Colon (tissue), 2 donors: Measurements from ENCODE around the gene CD7.

Experiments
- FAIRE-seq: peaks from 2 replicates; lab custom pipeline; 2012; peaks lifted over from hg19 to GRCh38; lab: Jason Lieb, UNC
- donor health status: control.
- donor health status: control.

Gene CD7

DNA sequence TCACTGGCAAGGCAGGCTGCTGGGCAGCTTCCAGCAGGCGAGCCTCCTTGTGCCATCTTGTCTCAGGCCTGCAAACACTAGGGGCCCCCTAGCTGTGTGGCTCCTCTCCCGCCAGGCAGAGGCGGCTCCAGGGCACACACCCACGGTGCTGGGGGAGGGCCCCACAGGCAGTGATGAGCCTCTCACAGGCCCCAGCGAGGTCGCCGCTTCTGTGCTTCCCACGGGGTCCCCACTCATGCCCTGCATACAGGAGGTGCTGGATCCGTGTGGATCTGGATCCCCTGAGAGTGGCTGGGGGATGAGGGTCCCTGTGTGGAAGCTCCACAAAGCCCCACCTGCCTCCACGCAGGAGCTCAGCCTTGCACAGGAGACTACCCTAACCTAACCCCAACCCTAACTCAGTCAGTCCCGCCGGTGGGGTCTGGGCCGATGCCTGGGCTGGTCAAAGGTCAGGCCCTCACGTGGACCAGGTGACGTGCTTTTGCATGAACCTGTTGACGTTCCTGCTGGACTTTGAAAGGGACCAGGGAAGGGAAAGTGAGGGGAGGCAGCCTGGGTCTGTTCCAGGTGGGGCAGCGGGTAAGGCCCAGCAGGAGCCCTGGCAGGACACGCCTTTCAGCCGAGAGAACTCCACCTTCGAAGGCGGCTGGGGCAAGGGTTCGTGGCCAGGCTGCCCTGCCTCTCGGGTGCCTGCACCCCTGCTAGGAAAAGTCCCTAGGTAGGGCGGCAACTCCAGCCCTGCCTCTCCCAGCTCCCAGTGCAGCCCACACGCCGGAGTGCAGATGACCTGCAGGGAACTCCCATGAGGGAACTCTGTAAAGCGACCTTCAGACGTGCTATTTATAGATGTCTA, 11.0 kb upstream of the CD7 start:
- FAIRE-seq: no peak

DNA sequence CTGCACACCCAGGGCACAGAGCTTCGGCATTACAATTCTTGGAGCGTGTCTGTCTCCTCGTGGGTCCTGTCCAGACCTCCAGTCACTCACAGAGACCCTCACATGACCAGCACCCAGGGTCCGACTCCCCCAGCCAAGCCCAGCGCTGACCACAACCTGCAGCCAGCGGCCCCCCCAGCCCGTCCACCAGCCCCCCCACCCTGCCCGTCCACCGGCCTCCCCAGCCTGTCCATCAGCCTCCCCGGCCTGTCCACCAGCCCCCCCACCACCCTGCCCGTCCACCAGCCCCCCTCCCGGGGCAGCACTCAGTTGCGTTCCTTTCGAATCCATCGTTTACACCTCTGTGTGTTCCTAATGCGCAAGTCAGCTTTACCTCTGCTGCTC, 10.3 kb upstream of the CD7 start:
- FAIRE-seq: no peak

DNA sequence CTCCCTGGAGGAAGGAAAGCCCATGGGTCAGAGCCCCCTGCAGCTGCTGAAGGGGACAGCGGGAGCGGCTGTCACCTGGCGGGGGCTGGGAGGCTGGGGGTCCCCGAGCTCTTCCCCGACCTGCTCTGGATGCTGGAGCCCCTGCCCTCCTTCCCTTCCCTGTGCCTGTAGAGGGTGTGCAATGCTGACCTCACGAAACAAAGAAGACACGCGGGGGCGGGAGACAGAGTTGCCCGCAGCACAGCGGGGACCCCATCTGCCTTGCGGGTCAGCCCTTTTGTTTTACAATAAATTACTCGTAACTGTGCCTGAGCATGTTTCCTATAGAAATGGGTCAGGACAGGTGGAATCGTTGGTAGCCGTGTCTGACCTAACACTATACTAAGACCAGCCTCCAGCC, 9.9 kb upstream of the CD7 start:
- no peak for FAIRE-seq

DNA sequence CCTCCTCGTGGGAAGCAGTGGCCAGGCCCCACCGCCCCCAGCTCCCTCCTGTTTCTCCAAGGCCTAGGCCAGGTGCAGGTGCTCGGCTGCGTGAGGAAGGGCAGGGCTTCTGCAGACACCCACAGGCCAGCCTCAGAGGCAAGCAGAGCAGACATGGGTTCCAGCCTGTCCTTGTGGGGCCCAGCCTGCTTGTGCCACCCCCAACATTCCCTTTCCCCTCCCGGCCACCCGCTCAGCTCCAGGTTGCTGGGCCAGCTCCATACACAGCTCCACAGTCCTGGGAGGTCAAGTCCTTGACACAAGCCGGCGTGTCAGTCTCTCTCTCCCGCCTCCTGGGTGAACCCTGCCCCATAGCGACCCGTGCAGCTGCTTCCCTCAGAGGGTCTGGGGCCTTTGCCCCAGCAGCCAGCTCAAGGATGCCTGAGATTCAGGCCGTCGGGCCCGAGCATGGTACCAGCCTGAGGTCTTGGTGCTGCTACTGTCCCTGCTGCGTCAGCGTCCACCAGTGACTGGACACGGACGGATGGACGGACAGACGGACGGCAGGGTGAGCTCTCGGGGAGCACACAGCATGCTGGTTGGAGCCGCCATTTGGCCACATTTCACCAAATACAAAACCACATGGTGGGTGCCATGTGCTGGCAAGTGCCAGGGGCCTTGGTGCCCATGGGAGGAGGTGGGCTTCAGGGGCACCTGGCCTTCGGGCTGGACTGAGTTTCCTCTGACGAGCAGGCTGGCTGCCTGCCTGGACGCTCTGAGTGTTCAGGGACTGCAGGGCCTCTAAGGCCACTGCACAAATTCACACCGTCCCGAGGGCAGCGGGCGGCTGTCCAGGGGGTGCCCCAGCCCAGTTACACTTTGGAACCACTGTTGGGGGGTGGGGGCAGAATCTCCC, 8.1 kb upstream of the CD7 start:
- FAIRE-seq: no peak

DNA sequence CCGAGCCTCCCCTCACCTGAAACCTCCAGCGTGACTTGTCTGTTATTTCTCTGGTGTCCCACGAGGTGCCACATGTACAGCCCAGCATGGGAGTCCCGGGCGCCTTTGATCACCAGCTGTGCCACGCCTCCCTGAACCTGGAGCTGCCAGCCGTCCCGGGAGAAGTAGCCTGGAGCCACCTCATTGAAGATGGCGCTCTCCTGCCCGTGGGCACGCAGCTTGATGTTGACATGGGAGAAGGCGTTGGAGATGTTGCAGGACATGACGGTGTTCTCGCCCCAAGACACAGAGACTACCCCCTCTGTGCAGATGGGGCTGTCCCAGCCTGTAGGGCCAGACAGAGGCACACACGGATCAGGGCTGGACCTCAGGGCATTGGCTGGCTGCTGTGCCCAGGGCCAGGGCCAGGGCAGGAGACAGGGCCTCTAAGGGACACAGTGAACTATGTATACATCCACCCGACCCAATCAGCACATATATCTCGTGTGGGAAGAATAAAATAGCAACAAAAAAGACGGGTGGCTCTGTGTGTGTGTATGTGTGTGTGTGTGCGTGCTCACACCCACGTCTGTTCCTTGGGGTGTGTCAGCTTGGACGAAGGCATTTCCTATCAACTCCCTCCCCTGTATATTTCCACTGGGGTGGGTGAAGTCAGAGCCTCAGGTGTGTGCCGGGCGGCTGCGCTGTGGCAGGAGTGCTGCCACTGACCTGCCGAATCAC, 7.3 kb upstream of the CD7 start:
- no peak for FAIRE-seq

DNA sequence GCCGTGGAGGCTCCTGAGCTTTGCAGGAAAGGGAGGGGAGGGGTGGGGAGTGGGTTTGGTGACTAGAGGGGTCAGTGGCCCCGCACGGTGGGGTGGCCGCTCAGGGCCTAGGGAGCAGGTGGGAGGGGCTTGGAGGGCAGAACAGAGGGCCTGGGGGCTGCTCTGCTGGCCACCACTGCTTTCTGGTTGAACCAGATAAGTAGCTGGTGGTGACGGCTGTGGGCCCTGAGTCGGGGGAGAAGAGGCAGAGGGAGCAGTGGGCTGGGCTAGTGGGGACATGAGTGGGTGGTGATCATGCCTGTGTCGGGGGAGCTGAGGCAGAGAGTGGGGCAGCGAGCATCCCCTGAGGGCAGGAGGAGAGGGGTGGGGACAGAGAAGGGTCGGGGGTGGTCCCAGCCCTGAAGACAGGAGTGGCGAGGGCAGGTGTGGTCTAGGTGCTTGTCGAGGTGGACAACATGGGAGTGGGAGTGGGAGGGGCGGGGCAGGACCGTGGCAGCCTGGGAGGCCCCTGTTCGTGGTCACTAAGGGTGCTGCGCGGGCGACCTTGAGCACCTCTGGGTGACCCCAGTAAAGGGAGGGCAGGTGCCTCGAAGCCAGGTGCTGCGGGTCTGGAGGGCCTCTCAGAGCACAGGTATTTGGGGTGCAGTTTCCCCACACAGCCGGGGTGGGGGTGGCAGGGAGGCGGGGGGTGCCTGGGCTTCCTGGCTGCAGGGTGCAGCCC, 6.3 kb upstream of the CD7 start:
- no peak for FAIRE-seq

DNA sequence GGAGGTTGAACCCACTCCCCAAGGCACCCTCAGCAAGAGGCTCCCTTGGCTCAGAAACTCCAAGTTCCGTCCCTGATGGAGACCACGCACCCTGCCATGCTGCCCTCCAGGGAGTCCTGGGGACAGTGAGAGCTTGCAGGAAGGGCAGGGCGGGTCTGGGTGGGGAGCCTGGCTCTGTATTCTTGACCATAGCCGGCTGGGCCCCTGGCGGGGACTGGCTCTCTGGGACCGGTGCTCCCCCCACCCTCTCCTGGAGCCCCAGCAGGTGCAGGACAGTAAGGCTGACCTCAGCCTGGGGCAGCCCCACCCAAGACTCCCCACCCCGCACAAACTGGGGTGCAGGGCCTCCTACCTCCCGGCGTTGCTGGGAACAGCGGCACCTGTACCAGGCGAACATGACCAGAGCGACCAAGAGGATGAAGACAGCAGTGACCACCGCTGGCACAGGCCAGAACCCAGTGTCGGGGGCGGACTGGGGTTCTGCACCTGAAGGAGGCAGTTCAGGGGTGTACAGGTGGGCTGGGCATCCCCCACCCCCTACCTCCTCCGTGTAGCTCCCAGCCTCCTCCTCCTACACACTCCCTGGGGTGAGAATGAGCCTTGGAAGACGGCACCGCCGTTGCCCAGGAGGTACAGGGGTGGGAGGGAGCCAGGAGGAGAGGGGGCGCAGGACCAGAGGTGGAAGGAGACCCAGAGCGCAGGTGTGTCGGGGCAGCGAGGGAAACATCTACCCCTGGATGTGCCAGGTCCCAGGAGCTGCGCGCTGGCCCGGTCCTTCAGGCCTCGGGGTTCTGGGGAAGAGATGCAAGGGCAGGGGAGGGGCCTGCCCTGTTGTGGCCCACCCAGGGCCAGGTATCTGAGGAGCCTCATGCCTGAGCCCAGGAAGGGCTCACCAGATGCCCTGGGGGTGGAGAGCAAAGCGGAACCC, 5.4 kb upstream of the CD7 start:
- FAIRE-seq: no peak

DNA sequence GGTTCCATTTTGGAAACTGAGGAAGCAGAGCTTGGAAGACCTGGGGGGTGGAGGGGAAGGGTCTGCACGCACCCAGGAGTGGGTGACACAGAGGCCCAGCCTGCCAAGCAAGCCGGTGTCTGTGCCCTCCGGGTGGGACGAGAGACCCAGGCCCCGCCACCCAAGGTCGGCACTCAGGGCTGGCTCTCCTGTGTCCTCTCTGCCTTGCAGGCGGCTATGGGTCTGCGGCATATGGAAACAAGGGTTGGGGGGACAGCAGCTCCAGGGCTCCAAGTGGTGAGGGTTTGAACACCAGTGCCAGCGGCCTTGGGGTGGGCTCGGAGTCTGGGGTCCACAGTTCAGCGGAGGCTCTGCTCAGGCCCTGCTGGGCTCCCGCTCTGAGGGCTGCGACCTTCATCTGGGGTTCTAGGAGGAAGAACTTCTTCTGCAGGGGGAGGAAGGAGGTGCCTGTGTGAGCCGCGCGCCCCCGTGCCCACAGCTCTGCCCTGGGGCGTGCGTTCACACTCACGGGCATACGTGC, 4.6 kb upstream of the CD7 start:
- FAIRE-seq: no peak

DNA sequence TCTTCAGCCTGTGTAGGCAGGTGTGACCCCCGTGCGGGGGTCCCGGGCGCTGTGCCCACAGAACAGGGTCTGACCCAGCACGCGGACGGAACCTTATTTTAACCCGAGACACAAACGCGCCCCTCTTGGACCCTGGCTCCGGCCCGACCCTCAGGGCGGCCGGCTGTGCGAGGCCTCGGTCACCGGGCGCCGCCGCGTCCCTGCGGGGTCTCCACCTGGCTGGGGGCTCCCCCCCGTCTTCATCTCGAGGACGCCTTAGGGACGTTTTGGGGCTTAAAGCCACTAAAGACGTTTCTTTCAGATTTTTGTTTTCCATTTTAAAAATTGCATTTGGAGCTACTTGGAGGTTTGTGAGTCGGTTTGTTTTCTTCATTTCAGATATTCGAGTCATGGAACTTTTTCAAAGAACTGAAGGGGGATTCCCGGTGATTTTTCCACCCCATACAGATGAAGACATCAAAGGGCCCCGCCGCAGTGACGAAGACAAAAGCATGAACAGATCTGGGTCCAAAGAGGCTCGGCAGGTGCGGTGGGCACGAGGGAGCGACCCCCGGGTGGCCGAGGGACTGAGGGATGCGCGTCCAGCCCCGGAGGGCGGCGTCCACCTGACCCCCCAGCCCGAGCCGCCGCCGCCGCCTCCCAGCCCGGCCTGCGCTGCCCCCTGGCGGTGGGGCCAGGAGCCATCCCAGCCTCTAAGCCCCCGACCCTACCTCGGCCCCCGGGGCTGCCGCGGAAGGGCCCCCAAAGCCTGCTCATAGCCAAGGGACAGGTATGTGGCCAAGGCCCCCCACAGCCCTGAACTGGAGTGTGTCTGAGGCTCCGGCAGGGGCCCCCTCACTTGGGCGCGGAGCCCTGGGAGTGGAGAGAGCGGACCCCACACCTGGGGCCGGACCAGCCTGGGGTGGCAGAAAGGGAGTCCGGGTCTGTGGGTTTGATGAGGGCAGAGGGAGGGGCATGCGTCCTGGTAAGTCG, 3.8 kb upstream of the CD7 start:
- FAIRE-seq: no peak

DNA sequence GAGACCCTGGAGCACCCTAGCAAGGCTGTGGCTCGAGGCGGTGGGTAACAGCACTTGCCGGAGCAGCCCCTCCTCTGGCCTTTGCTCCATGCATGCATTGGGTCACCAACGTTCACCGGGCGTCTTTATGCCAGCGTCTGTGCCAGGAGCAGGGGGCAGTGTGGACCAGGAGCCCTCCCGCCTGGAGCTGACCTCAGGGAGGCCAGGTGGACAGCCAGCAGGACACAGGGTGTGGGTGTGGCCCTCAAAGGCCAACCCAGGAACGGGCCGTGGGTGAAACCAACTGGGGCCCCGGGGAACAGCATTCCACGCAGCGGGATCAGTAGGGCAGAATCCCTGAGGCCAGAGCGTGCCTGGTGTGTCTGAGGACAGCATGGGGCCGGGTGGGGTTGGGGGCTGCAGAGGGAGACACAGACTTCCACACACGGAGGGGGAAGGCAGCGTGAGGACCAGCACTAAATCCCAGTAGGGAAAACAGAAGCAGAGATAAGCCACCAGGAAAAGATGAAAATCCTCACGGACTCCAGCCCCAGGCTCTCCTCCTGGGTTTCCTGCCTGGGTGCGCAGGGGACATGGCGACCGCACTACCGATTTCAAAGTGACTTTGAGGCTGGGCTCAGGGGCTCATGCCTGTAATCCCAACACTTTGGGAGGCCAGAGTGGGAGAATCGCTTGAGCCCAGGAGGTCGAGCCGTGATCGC, 2.9 kb upstream of the CD7 start:
- no peak for FAIRE-seq

DNA sequence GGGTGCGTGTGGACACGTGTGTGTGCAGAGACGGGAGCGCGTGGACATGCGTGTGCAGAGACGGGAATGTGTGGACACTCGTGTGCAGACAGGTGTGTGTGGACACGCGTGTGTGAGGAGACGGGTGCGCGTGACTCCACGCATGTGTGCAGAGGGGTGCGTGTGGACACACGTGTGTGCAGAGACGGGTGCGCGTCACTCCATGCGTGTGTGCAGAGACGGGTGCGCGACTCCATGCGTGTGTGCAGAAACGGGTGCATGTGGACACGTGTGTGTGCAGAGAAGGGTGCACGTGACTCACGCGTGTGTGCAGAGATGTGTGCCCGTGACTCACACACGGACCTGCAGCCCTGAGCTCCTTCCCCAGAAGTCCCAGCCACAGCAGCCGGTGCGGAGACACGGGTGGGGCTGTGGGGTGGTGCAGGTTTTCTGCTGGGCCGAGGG, 2.2 kb upstream of the CD7 start:
- no peak for FAIRE-seq

DNA sequence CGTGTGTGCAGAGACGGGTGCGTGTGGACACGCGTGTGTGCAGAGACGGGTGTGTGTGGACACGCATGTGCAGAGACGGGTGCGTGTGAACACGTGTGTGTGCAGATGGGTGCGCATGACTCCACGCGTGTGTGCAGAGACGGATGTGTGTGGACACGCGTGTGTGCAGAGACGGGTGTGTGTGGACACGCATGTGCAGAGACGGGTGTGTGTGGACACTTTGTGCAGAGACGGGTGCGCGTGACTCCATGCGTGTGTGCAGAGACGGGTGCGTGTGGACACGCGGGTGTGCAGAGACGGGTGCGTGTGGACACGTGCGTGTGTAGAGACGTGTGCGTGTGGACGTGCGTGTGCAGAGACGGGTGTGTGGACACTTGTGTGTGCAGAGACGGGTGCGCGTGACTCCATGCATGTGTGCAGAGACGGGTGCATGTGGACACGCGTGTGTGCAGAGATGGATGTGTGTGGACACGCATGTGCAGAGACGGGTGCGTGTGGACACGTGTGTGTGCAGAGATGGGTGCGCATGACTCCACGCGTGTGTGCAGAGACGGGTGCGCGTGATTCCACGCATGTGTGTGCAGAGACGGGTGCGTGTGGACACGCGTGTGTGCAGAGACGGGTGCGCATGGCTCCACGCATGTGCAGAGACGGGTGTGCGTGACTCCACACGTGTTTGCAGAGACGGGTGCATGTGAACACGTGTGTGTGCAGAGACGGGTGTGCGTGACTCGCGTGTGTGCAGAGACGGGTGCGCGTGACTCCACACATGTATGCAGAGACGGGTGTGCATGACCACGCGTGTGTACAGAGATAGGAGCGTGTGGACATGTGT, 1.6 kb upstream of the CD7 start:
- no peak for FAIRE-seq

DNA sequence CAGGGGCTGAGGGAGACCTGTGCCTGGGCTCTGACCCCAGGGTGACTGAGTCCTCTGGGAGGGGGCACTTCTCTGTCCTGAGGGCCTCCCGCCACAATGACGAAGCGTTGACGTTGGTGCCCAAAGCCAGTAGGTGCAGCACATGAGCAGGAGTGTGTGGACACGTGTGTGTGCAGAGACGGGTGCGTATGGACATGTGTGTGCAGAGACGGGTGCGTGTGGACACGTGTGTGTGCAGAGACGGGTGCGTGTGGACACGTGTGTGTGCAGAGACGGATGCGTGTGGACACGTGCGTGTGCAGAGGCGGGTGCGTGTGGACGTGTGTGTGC, 726 bp upstream of the CD7 start:
- no peak for FAIRE-seq

DNA sequence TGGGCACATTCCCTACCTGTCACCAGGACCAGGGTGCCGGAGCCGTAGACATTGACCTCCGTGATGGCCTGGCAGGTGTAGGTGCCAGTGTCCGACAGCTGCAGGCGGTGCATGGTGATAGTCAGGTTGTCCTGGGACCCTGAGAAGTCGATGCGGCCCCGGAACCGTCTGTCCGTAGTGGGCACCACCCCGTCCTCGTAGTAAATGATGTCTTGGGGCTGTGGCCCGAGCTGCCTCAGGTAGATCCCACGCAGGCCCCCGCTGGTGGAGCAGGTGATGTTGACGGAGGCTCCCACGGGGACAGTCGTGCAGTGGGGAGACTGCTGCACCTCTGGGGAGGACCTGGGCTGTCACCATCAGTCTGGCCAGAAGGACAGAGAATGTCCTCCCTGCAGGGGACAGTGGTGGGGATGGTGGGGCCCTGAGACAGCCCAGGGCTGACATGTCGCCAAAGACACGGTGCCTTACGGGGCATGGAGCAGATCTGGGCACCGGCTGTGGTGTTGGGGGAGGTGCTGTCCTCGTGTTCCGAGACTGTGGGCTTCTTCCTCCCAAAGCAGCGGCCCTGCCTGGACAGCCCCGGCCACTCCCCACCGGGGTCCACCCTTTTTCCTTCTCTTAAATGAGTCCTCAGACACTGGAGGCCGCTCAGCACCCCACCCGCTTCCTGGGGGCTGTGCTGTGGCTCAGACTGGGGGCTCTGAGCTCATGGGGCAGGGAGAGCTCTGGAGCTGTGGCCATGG, 586 bp downstream of the CD7 start:
- FAIRE-seq: no peak

DNA sequence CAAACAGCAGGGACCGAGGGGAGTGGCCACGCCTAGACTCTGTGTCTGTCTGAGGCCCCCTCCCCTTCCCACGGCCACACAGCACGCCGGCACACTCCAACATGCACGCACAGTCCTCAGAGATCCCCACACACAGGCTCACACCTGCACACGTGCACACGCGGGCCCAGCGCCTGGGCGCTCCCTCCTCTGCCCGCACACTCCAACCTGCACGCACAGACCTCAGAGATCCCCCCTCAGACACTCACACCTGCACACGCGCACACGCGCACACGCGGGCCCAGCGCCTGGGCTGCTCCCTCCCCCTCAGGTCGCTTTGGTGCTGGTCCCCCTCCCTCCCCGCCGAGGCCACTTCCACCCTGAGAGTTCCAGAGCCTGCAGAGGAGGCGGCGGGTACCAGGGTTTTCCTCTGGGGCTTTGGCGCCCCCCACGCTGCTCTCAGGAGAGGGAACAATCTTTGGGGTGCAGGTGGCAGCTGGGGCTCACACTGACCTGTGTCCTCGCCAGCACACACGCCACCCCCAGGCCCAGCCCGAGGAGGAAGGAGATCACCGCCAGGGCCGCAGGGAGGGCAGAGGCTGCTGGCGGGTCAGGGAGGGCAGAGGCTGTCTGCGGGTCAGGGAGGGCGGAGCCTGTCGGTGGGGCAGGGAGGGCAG, 1.6 kb downstream of the CD7 start:
- no peak for FAIRE-seq

DNA sequence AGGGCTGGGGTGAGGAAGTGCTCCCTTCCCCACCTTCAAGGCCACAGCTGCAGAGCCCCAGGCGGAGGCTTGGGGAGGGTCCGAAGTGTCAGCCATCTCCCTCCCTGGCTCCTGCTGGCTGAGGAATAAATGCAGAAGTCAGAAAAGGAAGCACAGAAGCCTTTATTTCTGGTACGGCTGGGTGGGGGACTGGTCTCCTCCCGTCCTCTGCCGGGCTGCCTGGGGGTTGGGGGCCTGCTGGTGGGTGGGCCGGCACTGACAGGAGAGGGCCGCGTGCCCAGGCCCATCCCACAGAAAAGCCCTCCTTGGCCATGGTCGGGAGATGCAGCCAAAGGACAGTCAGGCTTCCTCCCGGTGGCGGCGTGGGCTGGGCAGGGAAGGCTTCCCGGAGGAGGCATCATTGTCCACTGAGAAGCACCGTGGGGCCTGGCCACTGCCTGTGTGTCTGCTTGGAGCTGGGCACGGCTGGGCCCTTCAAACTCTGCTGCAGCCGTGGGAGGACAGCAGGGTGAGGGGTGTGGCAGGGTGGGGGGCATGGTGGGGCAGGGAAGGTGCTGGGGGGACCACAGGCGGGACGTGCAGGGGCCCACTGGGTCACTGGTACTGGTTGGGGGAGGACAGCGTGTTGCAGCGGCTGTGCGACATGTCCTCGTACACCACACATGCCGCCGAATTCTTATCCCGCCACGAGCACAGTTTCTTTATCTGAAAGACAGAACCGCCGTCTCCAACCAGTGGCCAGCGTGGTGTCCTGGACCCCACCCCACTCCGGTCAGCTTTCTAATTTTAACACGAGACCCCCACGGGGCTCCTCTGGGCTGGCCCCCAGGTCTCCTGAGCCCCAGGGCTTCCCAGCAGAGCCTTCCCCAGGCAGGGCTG, 2.4 kb downstream of the CD7 start:
- no peak for FAIRE-seq
